Fibroblast of skin of scalp (primary cell): ENCODE measurements around the gene RNF17. TPM values are rescaled to one million over a fixed set of nuclear protein-coding genes. Genes with fewer than 3 reads are reported as not detected.
"Not testable (repeated sequence)": the region's sequence is repeated elsewhere in the genome, so short reads cannot be mapped to it uniquely, and the experiment has no call there.

ENCODE experiments used
- DNase-seq: peaks from one replicate; pipeline ENCODE4 v3.0.0-alpha.2; 2013
- polyA plus RNA-seq, 2 experiments: library from polyadenylated mRNA; unstranded; fragments of 120-200 nt; gene quantifications; one replicate each; pipeline ENCODE4 v1.2.1, GENCODE V29; 2013; ENCODE audit not compliant: insufficient read length in 2 of 2

RNF17 gene
- polyA plus RNA-seq (2013, experiment 1 of 2; ENCODE audit: insufficient read length) = 0.10 TPM
- polyA plus RNA-seq (2013, experiment 2 of 2; ENCODE audit: insufficient read length) = 0.07 TPM

- no peak for DNase-seq
Observed at GRCh38 chr13:24763596-24764275, at the start of gene RNF17. Gene RNF17 (plus strand): TSS chr13:24764169. CDS start chr13:24764204, 35 bp downstream.

GRCh38 chr13:24716011-24716410 is 48.0 kb upstream of the RNF17 start:
- no peak for DNase-seq

- no peak for DNase-seq
Observed at GRCh38 chr13:24716446-24716845, 47.5 kb upstream of the RNF17 start.

- DNase-seq = no peak
Observed at GRCh38 chr13:24717217-24717616, 46.8 kb upstream of the RNF17 start.

GRCh38 chr13:24718192-24718965 is 45.6 kb upstream of the RNF17 start:
- DNase-seq = no peak

- no peak for DNase-seq
Observed at GRCh38 chr13:24719139-24719538, 44.8 kb upstream of the RNF17 start.

- no peak for DNase-seq
Observed at GRCh38 chr13:24723206-24723605, 40.8 kb upstream of the RNF17 start.

- no peak for DNase-seq
Observed at GRCh38 chr13:24724714-24725113, 39.3 kb upstream of the RNF17 start.

- no peak for DNase-seq
Observed at GRCh38 chr13:24725379-24725778, 38.6 kb upstream of the RNF17 start.

- peak; percentile 83 for DNase-seq
Observed at GRCh38 chr13:24727731-24728601, 36.0 kb upstream of the RNF17 start.

GRCh38 chr13:24730873-24731567 is 32.9 kb upstream of the RNF17 start:
- DNase-seq = not testable (repeated sequence)

GRCh38 chr13:24734950-24735349 is 29.0 kb upstream of the RNF17 start:
- no peak for DNase-seq

GRCh38 chr13:24737042-24737441 is 26.9 kb upstream of the RNF17 start:
- no peak for DNase-seq

- DNase-seq = no peak
Observed at GRCh38 chr13:24738366-24738847, 25.6 kb upstream of the RNF17 start.

- no peak for DNase-seq
Observed at GRCh38 chr13:24740014-24740890, 23.7 kb upstream of the RNF17 start.

- no peak for DNase-seq
Observed at GRCh38 chr13:24741016-24741662, 22.8 kb upstream of the RNF17 start.

GRCh38 chr13:24741791-24742190 is 22.2 kb upstream of the RNF17 start:
- DNase-seq = no peak

GRCh38 chr13:24742294-24742693 is 21.7 kb upstream of the RNF17 start:
- DNase-seq = no peak

- DNase-seq = no peak
Observed at GRCh38 chr13:24742977-24743376, 21.0 kb upstream of the RNF17 start.

GRCh38 chr13:24744247-24744646 is 19.7 kb upstream of the RNF17 start:
- no peak for DNase-seq

- no peak for DNase-seq
Observed at GRCh38 chr13:24745516-24745860, 18.5 kb upstream of the RNF17 start.
